CD8-positive, alpha-beta memory T cell (primary cell): Measurements from ENCODE around the gene PLEKHB1. TPM values are rescaled to one million over a fixed set of nuclear protein-coding genes. Genes with fewer than 3 reads are reported as not detected.

Experiments
- CTCF ChIA-PET: fragments of 350-600 bp; sonication (Branson Sonifier 250); formaldehyde crosslinking; loops from one replicate; lab custom pipeline; 2021; ENCODE audit warnings: antibody characterized with exemption; lab: Charles Lee
- POLR2A ChIA-PET: fragments of 350-600 bp; sonication (Branson Sonifier 250); formaldehyde crosslinking; loops from one replicate; lab custom pipeline; 2021; ENCODE audit warnings: antibody characterized with exemption; lab: Charles Lee
- DNase-seq, 5 donors: peaks; one replicate each; pipeline versions ENCODE4 v3.0.0 to v3.0.0-alpha.2; 2020 to 2022; ENCODE audit warnings: mixed read lengths in 1 of 5
- H3K27ac ChIP-seq: one replicate; pipeline ENCODE4 v1.7.0; 2013; ENCODE audit warnings: low read depth, mild to moderate bottlenecking, low read length, moderate library complexity
- H3K27me3 ChIP-seq: 2 replicates; pipeline ENCODE4 v1.7.0; 2013; ENCODE audit warnings: low read length, mild to moderate bottlenecking; ENCODE audit not compliant: insufficient read depth, poor library complexity, severe bottlenecking
- H3K36me3 ChIP-seq: 2 replicates; pipeline ENCODE4 v1.7.0; 2013; ENCODE audit warnings: mild to moderate bottlenecking, low read length, moderate library complexity; ENCODE audit not compliant: insufficient read depth
- H3K4me1 ChIP-seq: 2 replicates; pipeline ENCODE4 v1.7.0; 2013; ENCODE audit warnings: mild to moderate bottlenecking, low read length, moderate library complexity; ENCODE audit not compliant: insufficient read depth
- H3K4me3 ChIP-seq: 2 replicates; pipeline ENCODE4 v1.7.0; 2013; ENCODE audit warnings: mild to moderate bottlenecking, low read length
- H3K9me3 ChIP-seq: 2 replicates; pipeline ENCODE4 v1.7.0; 2013; ENCODE audit warnings: mild to moderate bottlenecking, low read length
- H3K27ac Mint-ChIP-seq, 8 donors: one replicate each; pipeline ENCODE4 v1.8.0; 2020 to 2021; ENCODE audit warnings: mixed read lengths in 8 of 8, mild to moderate bottlenecking in 6 of 8, inconsistent platforms in 3 of 8, moderate library complexity in 3 of 8
- H3K27me3 Mint-ChIP-seq, 2 donors: one replicate each; pipeline ENCODE4 v1.8.0; 2020 to 2021; ENCODE audit warnings: mixed read lengths in 2 of 2, mild to moderate bottlenecking in 1 of 2, moderate library complexity in 1 of 2
- H3K36me3 Mint-ChIP-seq, 3 donors: one replicate each; pipeline ENCODE4 v1.8.0; 2020 to 2021; ENCODE audit warnings: mixed read lengths in 3 of 3, inconsistent platforms in 1 of 3, mild to moderate bottlenecking in 1 of 3
- H3K4me1 Mint-ChIP-seq, 3 donors: one replicate each; pipeline ENCODE4 v1.8.0; 2020 to 2021; ENCODE audit warnings: mixed read lengths in 3 of 3, inconsistent platforms in 1 of 3, mild to moderate bottlenecking in 1 of 3
- H3K4me3 Mint-ChIP-seq, 7 donors: one replicate each; pipeline ENCODE4 v1.8.0; 2020 to 2021; ENCODE audit warnings: mixed read lengths in 7 of 7, mild to moderate bottlenecking in 6 of 7, moderate library complexity in 4 of 7, inconsistent platforms in 2 of 7
- H3K9me3 Mint-ChIP-seq, 5 donors: one replicate each; pipeline ENCODE4 v1.8.0; 2020 to 2022; ENCODE audit warnings: mixed read lengths in 5 of 5, mild to moderate bottlenecking in 3 of 5, moderate library complexity in 2 of 5, inconsistent platforms in 1 of 5
- polyA plus RNA-seq: library from polyadenylated mRNA; unstranded; fragments of 300-500 nt; fragmentation: Illumina TruSeq; gene quantifications from one replicate; pipeline ENCODE4 v1.2.3, GENCODE V29; 2021
- total RNA-seq, 2 experiments: library from RNA; stranded (reverse); gene quantifications; one replicate each; pipeline ENCODE4 v1.2.3, GENCODE V29; 2021

The PLEKHB1 gene
- total and polyA plus RNA-seq, 3 experiments from 2014 or later: 9.1 to 70.1 (median 10.3) TPM

DNA sequence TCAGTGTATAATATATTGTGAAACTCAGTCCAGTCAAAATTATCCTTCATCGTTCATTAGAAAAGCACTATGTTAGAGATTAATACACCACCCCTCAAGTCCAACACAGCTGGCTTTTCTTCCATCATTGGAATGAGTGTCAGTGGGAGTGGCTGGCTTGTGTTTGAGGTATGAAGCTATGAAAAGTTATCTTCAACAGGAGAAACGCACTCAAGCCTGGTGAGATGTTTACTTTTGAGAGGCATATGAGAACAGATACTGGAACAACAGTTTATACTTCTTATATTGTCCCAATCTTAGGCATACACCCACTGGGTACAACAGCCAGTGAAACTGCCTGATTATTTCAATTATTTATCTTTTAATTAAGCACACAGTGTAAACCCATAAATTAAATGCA lies 34.3 kb downstream of the PLEKHB1 start:
- H3K4me1 ChIP-seq: no peaks in the 10 kb centered on the region
- no peak for DNase-seq
- no peak overlapping the region for H3K27ac ChIP-seq
- no peak overlapping the region for H3K4me3 Mint-ChIP-seq
- H3K27me3 ChIP-seq: no peaks in the 10 kb centered on the region
- no peak overlapping the region for H3K27ac Mint-ChIP-seq
- no peaks in the 10 kb centered on the region for H3K4me1 Mint-ChIP-seq
- ChIA-PET CTCF (interaction anchor here (1.1 kb wide), 1 partner anchor 8 kb away, joined by 3 read pairs; no protein-coding TSS in a partner anchor), POLR2A (no interaction called here)
- no peaks in the 10 kb centered on the region for H3K9me3 Mint-ChIP-seq
- no peak overlapping the region for H3K4me3 ChIP-seq
- no peaks in the 10 kb centered on the region for H3K27me3 Mint-ChIP-seq
- H3K9me3 ChIP-seq: no peaks in the 10 kb centered on the region
- peaks cover 10% of the 10 kb centered on the region for H3K36me3 ChIP-seq
- H3K36me3 Mint-ChIP-seq: peaks cover 0 to 69% (median 14%) of the 10 kb centered on the region in 3 donors

DNA sequence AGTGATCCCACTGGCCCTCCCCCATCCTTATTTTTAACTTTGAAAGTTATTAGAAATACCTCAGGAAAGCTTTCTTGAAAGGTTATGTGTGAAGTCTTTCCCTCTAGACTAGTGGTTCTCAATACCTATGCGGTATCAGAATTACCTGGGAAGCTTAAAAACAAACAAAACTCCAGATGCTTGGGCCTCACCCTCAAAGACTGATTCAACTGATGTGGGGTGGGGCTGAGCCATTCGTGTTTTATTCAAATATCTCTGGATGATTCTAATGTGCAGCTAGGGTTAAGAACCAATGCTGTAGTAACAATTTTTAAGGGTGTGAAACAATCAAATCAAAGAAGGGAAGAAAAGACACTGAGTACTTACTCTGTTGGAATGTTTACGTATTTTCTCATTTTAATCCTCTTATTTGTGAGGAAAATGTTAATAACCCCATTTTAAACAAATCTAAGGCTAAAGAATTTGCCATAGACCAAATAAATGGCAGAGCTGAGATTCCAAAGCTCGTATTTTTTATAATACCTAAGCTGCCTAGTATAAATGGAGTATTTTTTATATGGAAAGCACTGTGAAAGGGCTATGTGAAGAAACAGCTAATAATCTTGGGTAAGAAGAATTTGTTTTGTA lies 47.6 kb downstream of the PLEKHB1 start:
- Histone ChIP-seq H3K4me1 (no peaks in the 10 kb centered on the region), H3K4me3 (no peak overlapping the region), H3K9me3 (no peaks in the 10 kb centered on the region), H3K27ac (no peak overlapping the region), H3K27me3 (no peaks in the 10 kb centered on the region), H3K36me3 (no peaks in the 10 kb centered on the region)
- H3K9me3 Mint-ChIP-seq: no peaks in the 10 kb centered on the region
- CTCF ChIA-PET: no interaction called here
- H3K4me1 Mint-ChIP-seq: no peaks in the 10 kb centered on the region
- H3K36me3 Mint-ChIP-seq: peaks cover 0 to 48% (median 7%) of the 10 kb centered on the region in 3 donors
- H3K27ac Mint-ChIP-seq: peak overlapping the region in 1 of 8 donors; percentile 7
- DNase-seq: no peak
- H3K4me3 Mint-ChIP-seq: no peak overlapping the region
- POLR2A ChIA-PET: no interaction called here
- H3K27me3 Mint-ChIP-seq: no peaks in the 10 kb centered on the region

DNA sequence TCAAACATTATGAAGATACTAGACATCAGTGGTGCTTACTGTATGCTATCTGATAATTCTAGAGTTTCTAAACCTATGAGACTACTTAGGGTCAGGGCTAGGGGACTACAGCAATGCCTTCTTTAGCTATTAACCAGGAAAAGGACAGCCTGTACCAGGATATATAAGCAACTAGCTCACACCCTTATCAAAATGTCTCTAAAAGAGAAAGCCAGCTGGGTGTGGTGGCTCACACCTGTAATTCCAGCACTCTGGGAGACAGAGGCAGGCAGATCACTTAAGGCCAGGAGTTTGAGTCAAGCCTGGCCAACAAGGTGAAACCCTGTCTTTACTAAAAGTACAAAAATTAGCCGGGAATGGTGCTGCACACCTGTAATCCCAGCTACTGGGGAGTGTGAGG lies 58.7 kb downstream of the PLEKHB1 start:
- CTCF ChIA-PET: no interaction called here
- peaks cover 0 to 4% (median 3%) of the 10 kb centered on the region in 3 donors for H3K4me1 Mint-ChIP-seq
- no peak overlapping the region for H3K4me3 ChIP-seq
- no peak for DNase-seq
- H3K9me3 Mint-ChIP-seq: no peaks in the 10 kb centered on the region
- no peaks in the 10 kb centered on the region for H3K4me1 ChIP-seq
- no peak overlapping the region for H3K4me3 Mint-ChIP-seq
- no peaks in the 10 kb centered on the region for H3K27me3 ChIP-seq
- POLR2A ChIA-PET: no interaction called here
- H3K36me3 ChIP-seq: peaks cover 6% of the 10 kb centered on the region
- no peak overlapping the region for H3K27ac Mint-ChIP-seq
- H3K9me3 ChIP-seq: no peaks in the 10 kb centered on the region
- H3K36me3 Mint-ChIP-seq: peaks cover 3 to 70% (median 9%) of the 10 kb centered on the region in 3 donors
- H3K27me3 Mint-ChIP-seq: no peaks in the 10 kb centered on the region
- no peak overlapping the region for H3K27ac ChIP-seq

DNA sequence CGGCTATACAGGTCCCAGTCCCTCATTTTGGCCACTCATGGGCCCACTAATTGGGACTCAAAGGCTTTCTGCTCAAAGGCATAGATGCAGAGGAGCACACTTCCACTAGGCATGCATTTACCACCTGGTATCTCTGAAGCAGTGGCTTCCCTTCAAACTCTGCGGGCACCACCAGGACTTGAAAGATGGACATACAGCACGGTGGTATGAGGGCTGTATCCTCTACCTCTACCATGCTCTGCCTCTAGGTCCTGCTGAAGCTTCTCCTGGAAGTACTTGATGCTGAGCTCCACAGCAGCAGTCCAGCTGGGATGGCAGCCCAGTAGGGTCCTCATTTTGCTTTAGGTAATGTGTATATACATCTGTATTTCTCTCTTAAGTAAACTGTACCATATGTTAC lies 64.6 kb downstream of the PLEKHB1 start:
- POLR2A ChIA-PET: no interaction called here
- no peak overlapping the region for H3K4me3 ChIP-seq

More for the DNA sequence above, 64.6 kb downstream of the PLEKHB1 start:
- CTCF ChIA-PET: no interaction called here
- no peaks in the 10 kb centered on the region for H3K9me3 Mint-ChIP-seq
- H3K36me3 ChIP-seq: no peaks in the 10 kb centered on the region
- H3K27me3 ChIP-seq: no peaks in the 10 kb centered on the region
- peaks cover 0 to 62% (median 5%) of the 10 kb centered on the region in 3 donors for H3K36me3 Mint-ChIP-seq
- peaks cover 2 to 6% (median 3%) of the 10 kb centered on the region in 3 donors for H3K4me1 Mint-ChIP-seq
- no peak overlapping the region for H3K27ac ChIP-seq
- H3K4me3 Mint-ChIP-seq: no peak overlapping the region
- no peaks in the 10 kb centered on the region for H3K27me3 Mint-ChIP-seq
- no peaks in the 10 kb centered on the region for H3K9me3 ChIP-seq
- no peak for DNase-seq
- H3K4me1 ChIP-seq: no peaks in the 10 kb centered on the region
- H3K27ac Mint-ChIP-seq: no peak overlapping the region

Other genes with a start within 250 kb of the PLEKHB1 start
- gene FAM168A, start 48.5 kb upstream of the PLEKHB1 start, total RNA-seq: 10 to 100 TPM; 11.7 to 13.1 TPM
- gene FAM168A, start 48.5 kb upstream of the PLEKHB1 start, polyA plus RNA-seq: 2.5 TPM
- 10 to 100 TPM; 66.9 to 69.9 TPM for gene RAB6A, start 114.5 kb downstream of the PLEKHB1 start, total RNA-seq
- gene RAB6A, start 114.5 kb downstream of the PLEKHB1 start, polyA plus RNA-seq: 125 TPM
- gene MRPL48, start 141.3 kb downstream of the PLEKHB1 start, total RNA-seq: 10 to 100 TPM; 63.1 to 66.7 TPM
- gene MRPL48, start 141.3 kb downstream of the PLEKHB1 start, polyA plus RNA-seq: 56.8 TPM
- gene COA4, start 230.3 kb downstream of the PLEKHB1 start, total RNA-seq: 100 to 1,000 TPM; 106 TPM
- gene COA4, start 230.3 kb downstream of the PLEKHB1 start, polyA plus RNA-seq: 59.8 TPM
- 10 to 100 TPM; 27.1 to 29.5 TPM for gene PAAF1, start 230.4 kb downstream of the PLEKHB1 start, total RNA-seq
- gene PAAF1, start 230.4 kb downstream of the PLEKHB1 start, polyA plus RNA-seq: 18.9 TPM